Measurements from ENCODE around the gene OCRL.

DNA sequence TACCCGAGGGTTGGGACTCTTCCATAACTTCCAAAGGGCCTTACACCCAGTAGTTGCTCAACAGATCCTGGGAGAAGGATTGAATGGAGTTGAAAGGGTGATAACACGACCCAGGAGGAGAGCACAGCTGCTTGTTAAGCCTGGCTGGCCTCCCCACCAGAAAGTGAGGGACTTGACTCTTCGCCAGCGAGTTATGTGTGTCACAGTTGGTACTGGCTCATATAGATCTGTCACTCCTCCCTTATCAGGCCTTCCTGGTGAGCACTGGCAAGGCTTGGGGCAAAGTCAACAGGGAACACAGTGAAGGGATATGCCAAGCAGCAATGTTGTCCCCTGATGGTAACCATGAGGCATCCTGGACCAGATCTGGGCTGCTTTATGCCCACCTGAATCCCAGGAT lies 78.9 kb downstream of the OCRL start:
- TF ChIP-seq POLR2AphosphoS5 (IDR thresholded peaks at IDR 0.05; ENCODE audit: low read depth, low read length) (no peak), SIN3A (IDR thresholded peaks at IDR 0.05; ENCODE audit: borderline replicate concordance, insufficient read depth, low read length) (no peak), TAF1 (IDR thresholded peaks at IDR 0.05; ENCODE audit: borderline replicate concordance, insufficient read depth, low read length) (no peak)
- TF ChIP-seq, protein P1, sequence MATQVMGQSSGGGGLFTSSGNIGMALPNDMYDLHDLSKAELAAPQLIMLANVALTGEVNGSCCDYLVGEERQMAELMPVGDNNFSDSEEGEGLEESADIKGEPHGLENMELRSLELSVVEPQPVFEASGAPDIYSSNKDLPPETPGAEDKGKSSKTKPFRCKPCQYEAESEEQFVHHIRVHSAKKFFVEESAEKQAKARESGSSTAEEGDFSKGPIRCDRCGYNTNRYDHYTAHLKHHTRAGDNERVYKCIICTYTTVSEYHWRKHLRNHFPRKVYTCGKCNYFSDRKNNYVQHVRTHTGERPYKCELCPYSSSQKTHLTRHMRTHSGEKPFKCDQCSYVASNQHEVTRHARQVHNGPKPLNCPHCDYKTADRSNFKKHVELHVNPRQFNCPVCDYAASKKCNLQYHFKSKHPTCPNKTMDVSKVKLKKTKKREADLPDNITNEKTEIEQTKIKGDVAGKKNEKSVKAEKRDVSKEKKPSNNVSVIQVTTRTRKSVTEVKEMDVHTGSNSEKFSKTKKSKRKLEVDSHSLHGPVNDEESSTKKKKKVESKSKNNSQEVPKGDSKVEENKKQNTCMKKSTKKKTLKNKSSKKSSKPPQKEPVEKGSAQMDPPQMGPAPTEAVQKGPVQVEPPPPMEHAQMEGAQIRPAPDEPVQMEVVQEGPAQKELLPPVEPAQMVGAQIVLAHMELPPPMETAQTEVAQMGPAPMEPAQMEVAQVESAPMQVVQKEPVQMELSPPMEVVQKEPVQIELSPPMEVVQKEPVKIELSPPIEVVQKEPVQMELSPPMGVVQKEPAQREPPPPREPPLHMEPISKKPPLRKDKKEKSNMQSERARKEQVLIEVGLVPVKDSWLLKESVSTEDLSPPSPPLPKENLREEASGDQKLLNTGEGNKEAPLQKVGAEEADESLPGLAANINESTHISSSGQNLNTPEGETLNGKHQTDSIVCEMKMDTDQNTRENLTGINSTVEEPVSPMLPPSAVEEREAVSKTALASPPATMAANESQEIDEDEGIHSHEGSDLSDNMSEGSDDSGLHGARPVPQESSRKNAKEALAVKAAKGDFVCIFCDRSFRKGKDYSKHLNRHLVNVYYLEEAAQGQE (IDR thresholded peaks at IDR 0.05; ENCODE audit: insufficient read depth in 1 of 2, low read depth in 2 of 2, low read length in 2 of 2): no peak
